GM23338 (cell line): ENCODE data around the gene TTC28. TPM values are rescaled to one million over a fixed set of nuclear protein-coding genes. Genes with fewer than 3 reads are reported as not detected.

Experiments used
- ATAC-seq: fragments of 200-7000 bp; cut with Tn5 transposase; 3 replicates; pipeline ENCODE4 v1.9.1; 2020
- DNase-seq: peaks from one replicate; pipeline ENCODE4 v3.0.0-alpha.2; 2015; ENCODE audit warnings: low spot score
- H2AFZ ChIP-seq: fragments of 200-600 bp; sonication (generic); 2 replicates; pipeline ENCODE4 v1.8.0; 2016; ENCODE audit warnings: antibody characterized with exemption, mild to moderate bottlenecking, moderate library complexity
- H3F3A ChIP-seq: fragments of 200-600 bp; sonication (generic); replicated peaks from 2 replicates; pipeline ENCODE4 v1.8.0; 2017; ENCODE audit warnings: antibody characterized with exemption, mixed run types, low read depth
- H3K27ac ChIP-seq: fragments of 200-600 bp; sonication (generic); 2 replicates; pipeline ENCODE4 v1.6.1; 2016; ENCODE audit warnings: low read depth
- H3K27me3 ChIP-seq: fragments of 200-600 bp; sonication (generic); 2 replicates; pipeline ENCODE4 v1.8.0; 2016; ENCODE audit warnings: mild to moderate bottlenecking, mixed run types, moderate library complexity; ENCODE audit not compliant: insufficient read depth
- H3K36me3 ChIP-seq: fragments of 200-600 bp; sonication (generic); 2 replicates; pipeline ENCODE4 v1.8.0; 2016; ENCODE audit warnings: mild to moderate bottlenecking; ENCODE audit not compliant: insufficient read depth
- H3K4me1 ChIP-seq: fragments of 200-600 bp; sonication (generic); 2 replicates; pipeline ENCODE4 v1.8.0; 2016; ENCODE audit warnings: mild to moderate bottlenecking, moderate library complexity; ENCODE audit not compliant: insufficient read depth
- H3K4me2 ChIP-seq: fragments of 200-600 bp; sonication (generic); 2 replicates; pipeline ENCODE4 v1.7.1; 2017; ENCODE audit warnings: mixed run types
- H3K4me3 ChIP-seq: fragments of 200-600 bp; sonication (generic); 2 replicates; pipeline ENCODE4 v1.6.1; 2016; ENCODE audit warnings: mixed run types
- H3K79me2 ChIP-seq: fragments of 200-600 bp; sonication (generic); replicated peaks from 2 replicates; pipeline ENCODE4 v1.8.0; 2017; ENCODE audit warnings: mild to moderate bottlenecking; ENCODE audit not compliant: insufficient read depth
- H3K9me2 ChIP-seq: fragments of 200-600 bp; sonication (generic); 2 replicates; pipeline ENCODE4 v1.8.0; 2017; ENCODE audit not compliant: insufficient read depth
- H4K20me1 ChIP-seq: fragments of 200-600 bp; sonication (generic); replicated peaks from 2 replicates; pipeline ENCODE4 v1.8.0; 2017; ENCODE audit warnings: mild to moderate bottlenecking; ENCODE audit not compliant: insufficient read depth
- H3K27ac Mint-ChIP-seq: 2 replicates; pipeline ENCODE4 v1.8.0; 2020; ENCODE audit warnings: inconsistent platforms, mild to moderate bottlenecking, moderate library complexity, mixed read lengths
- H3K27me3 Mint-ChIP-seq: 3 replicates; pipeline ENCODE4 v1.8.0; 2022; ENCODE audit warnings: low read depth, mild to moderate bottlenecking, moderate library complexity, mixed read lengths, inconsistent platforms; ENCODE audit not compliant: insufficient read depth, poor library complexity
- H3K36me3 Mint-ChIP-seq: 3 replicates; pipeline ENCODE4 v1.8.0; 2021; ENCODE audit warnings: low read depth, mild to moderate bottlenecking, inconsistent platforms, moderate library complexity, mixed read lengths
- H3K4me1 Mint-ChIP-seq: 3 replicates; pipeline ENCODE4 v1.8.0; 2020; ENCODE audit warnings: mild to moderate bottlenecking, inconsistent platforms, mixed read lengths
- H3K4me3 Mint-ChIP-seq: 3 replicates; pipeline ENCODE4 v1.8.0; 2021; ENCODE audit warnings: moderate library complexity, mild to moderate bottlenecking, inconsistent platforms, mixed read lengths
- H3K9me3 Mint-ChIP-seq: 3 replicates; pipeline ENCODE4 v1.8.0; 2020; ENCODE audit warnings: moderate library complexity, mild to moderate bottlenecking, inconsistent platforms, mixed read lengths
- CREB1 ChIP-seq: fragments of 250-450 bp; sonication (Bioruptor Pico); IDR thresholded peaks from 2 replicates; pipeline ENCODE4 v1.5.0; 2020; ENCODE audit warnings: low read depth, mild to moderate bottlenecking, moderate library complexity
- EZH2 ChIP-seq: fragments of 200-600 bp; sonication (generic); IDR thresholded peaks from one replicate; pipeline ENCODE4 v1.8.0; 2017; ENCODE audit warnings: antibody characterized with exemption, mild to moderate bottlenecking, low read depth; ENCODE audit not compliant: unreplicated experiment
- EZH2phosphoT487 ChIP-seq: fragments of 200-600 bp; sonication (generic); IDR thresholded peaks from one replicate; pipeline ENCODE4 v1.8.1; 2018; ENCODE audit warnings: antibody characterized with exemption; ENCODE audit not compliant: unreplicated experiment
- STAT1 ChIP-seq: IDR thresholded peaks from one replicate; pipeline ENCODE4 v1.6.1; 2016; ENCODE audit warnings: antibody characterized with exemption; ENCODE audit not compliant: unreplicated experiment
- ZNF114 ChIP-seq: fragments of 250-450 bp; sonication (Bioruptor Pico); IDR thresholded peaks from 2 replicates; pipeline ENCODE4 v1.5.0; 2020; ENCODE audit warnings: mild to moderate bottlenecking, moderate library complexity
- ZNF331 ChIP-seq: fragments of 250-450 bp; sonication (Bioruptor Pico); IDR thresholded peaks from 2 replicates; pipeline ENCODE4 v1.5.0; 2020; ENCODE audit warnings: low read depth, mild to moderate bottlenecking, moderate library complexity
- polyA plus RNA-seq: library from polyadenylated mRNA; unstranded; fragments of >200 nt; fragmentation: Nextera tagmentation; extraction: Ambion mirVana; gene quantifications from 2 replicates; pipeline ENCODE4 v1.2.1, GENCODE V29; 2016
- total RNA-seq: library from RNA; depleted of rRNA; stranded (reverse); fragments of >200 nt; shearing (Covaris generic); gene quantifications from 2 replicates; pipeline ENCODE4 v1.2.3, GENCODE V29; 2014
- TF ChIP-seq, protein P1 (sequence below), 2 experiments: fragments of 200-600 bp in 1 of 2; sonication (generic) in 1 of 2; conservative IDR thresholded peaks; 2 replicates each; pipeline versions ENCODE4 v1.5.1 to v1.6.1; 2016 to 2017; ENCODE audit warnings: antibody characterized with exemption in 2 of 2, low read depth in 2 of 2, mild to moderate bottlenecking in 2 of 2, moderate library complexity in 1 of 2

TTC28 gene
- total and polyA plus RNA-seq, 2 experiments from 2014 or later: 4.5 to 16.1 TPM

DNA sequence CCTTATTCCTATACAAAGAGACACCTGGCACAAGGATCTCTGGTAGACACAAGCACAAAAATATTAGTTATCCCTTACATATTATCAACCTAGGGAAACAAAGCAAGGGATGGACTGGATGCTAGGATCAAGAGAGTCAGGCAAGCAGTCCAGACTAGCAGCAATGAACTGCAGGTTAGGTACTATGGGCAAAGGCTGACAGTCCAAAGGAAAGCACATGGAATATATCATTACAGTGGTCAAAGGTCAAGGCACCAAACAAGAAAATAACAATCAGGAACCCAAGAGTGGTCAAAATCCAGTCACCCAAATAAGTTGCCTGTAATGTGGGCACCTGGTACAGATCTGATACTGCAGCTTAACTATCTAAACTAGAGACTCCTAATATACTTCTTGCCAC, 77.7 kb downstream of the TTC28 start:
- H3K36me3 ChIP-seq: no peaks in the 10 kb centered on the region
- H2AFZ ChIP-seq: no peak overlapping the region
- Mint-ChIP-seq H3K27ac (no peak overlapping the region), H3K9me3 (no peaks in the 10 kb centered on the region), H3K4me3 (no peak overlapping the region), H3K27me3 (peaks cover 4% of the 10 kb centered on the region), H3K36me3 (no peaks in the 10 kb centered on the region), H3K4me1 (peaks cover 5% of the 10 kb centered on the region)
- H4K20me1 ChIP-seq: no peaks in the 10 kb centered on the region
- H3F3A ChIP-seq: no peaks in the 10 kb centered on the region
- no peak overlapping the region for H3K4me2 ChIP-seq
- TF ChIP-seq, protein P1, sequence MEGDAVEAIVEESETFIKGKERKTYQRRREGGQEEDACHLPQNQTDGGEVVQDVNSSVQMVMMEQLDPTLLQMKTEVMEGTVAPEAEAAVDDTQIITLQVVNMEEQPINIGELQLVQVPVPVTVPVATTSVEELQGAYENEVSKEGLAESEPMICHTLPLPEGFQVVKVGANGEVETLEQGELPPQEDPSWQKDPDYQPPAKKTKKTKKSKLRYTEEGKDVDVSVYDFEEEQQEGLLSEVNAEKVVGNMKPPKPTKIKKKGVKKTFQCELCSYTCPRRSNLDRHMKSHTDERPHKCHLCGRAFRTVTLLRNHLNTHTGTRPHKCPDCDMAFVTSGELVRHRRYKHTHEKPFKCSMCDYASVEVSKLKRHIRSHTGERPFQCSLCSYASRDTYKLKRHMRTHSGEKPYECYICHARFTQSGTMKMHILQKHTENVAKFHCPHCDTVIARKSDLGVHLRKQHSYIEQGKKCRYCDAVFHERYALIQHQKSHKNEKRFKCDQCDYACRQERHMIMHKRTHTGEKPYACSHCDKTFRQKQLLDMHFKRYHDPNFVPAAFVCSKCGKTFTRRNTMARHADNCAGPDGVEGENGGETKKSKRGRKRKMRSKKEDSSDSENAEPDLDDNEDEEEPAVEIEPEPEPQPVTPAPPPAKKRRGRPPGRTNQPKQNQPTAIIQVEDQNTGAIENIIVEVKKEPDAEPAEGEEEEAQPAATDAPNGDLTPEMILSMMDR (conservative IDR thresholded peaks at IDR 0.05; ENCODE audit: low read depth in 2 of 2): no peak
- TF ChIP-seq EZH2 (no peak), STAT1 (no peak), CREB1 (CRISPR knock-in tag) (no peak), ZNF331 (no peak)
- H3K4me3 ChIP-seq: no peak overlapping the region
- no peak overlapping the region for H3K27ac ChIP-seq
- H3K79me2 ChIP-seq: no peaks in the 10 kb centered on the region
- no peak for DNase-seq
- no peaks in the 10 kb centered on the region for H3K4me1 ChIP-seq
- no peaks in the 10 kb centered on the region for H3K27me3 ChIP-seq
- no peak for ATAC-seq
- H3K9me2 ChIP-seq: no peaks in the 10 kb centered on the region

- no peaks in the 10 kb centered on the region for H3K36me3 ChIP-seq
- TF ChIP-seq EZH2: no peak
- TF ChIP-seq ZNF331: no peak
- no peak for TF ChIP-seq ZNF114 (CRISPR knock-in tag)
- no peak for TF ChIP-seq STAT1
- no peak for TF ChIP-seq EZH2phosphoT487
- TF ChIP-seq, protein P1 (conservative IDR thresholded peaks at IDR 0.05; ENCODE audit: low read depth in 2 of 2): peak; percentile 60 to 72
- TF ChIP-seq CREB1 (CRISPR knock-in tag): no peak
- DNase-seq (peak; percentile 78), ATAC-seq (no peak; the same call in 2 of the 3 replicates)
- no peaks in the 10 kb centered on the region for H3K9me3 Mint-ChIP-seq
- H3K4me1 Mint-ChIP-seq: peaks cover 5% of the 10 kb centered on the region
- H3K4me3 ChIP-seq: no peak overlapping the region
- no peaks in the 10 kb centered on the region for H3F3A ChIP-seq
- H3K27ac ChIP-seq: no peak overlapping the region
- H3K4me2 ChIP-seq: no peak overlapping the region
- H3K27ac Mint-ChIP-seq: no peak overlapping the region
- no peak overlapping the region for H3K4me3 Mint-ChIP-seq
- peaks cover 3% of the 10 kb centered on the region for H3K27me3 Mint-ChIP-seq
- H3K4me1 ChIP-seq: no peaks in the 10 kb centered on the region
- H3K9me2 ChIP-seq: no peaks in the 10 kb centered on the region
- no peaks in the 10 kb centered on the region for H4K20me1 ChIP-seq
- no peaks in the 10 kb centered on the region for H3K27me3 ChIP-seq
- no peaks in the 10 kb centered on the region for H3K79me2 ChIP-seq
- H3K36me3 Mint-ChIP-seq: no peaks in the 10 kb centered on the region
- no peak overlapping the region for H2AFZ ChIP-seq
Measured at GRCh38 chr22:28600546-28601143, 79.0 kb downstream of the TTC28 start.
